Epidermal melanocyte (primary cell): Measurements from ENCODE around the gene TMEM255A.

Experiments
- DNase-seq: peaks from one replicate; pipeline ENCODE4 v3.0.0; 2011; ENCODE audit warnings: low spot score; ENCODE audit not compliant: insufficient read length

The TMEM255A gene

DNA sequence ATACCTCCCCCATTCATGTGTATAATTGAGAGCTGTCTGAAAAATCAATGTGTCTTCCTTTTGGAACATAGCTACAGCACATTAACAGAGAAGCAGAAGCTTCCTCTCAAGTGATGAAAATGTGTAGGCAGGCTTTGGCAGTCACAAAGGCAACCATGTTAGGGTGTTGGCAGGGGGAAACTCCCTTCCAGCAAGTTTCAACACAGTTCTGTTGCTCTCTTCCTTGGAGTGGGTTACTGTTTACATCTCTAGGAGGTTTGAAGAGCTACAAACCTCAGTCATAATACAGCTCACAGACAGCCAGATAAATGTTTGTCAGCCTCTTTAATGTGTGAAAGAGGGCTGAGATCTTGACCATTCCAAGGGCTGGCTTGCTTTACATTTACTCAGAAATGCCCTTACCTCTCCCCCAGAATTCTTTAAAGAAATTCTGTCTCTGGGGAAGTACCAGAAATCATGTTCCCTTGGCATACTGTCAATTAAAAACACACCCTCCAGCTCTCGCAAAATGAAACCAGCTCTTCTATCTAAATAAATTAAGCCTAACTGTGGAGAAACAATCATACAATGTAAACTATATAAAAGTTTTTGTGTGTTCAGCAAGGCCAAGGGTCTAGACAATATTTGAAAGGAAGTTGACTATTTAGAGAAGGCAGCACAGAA lies 41.8 kb downstream of the TMEM255A start:
- no peak for DNase-seq

DNA sequence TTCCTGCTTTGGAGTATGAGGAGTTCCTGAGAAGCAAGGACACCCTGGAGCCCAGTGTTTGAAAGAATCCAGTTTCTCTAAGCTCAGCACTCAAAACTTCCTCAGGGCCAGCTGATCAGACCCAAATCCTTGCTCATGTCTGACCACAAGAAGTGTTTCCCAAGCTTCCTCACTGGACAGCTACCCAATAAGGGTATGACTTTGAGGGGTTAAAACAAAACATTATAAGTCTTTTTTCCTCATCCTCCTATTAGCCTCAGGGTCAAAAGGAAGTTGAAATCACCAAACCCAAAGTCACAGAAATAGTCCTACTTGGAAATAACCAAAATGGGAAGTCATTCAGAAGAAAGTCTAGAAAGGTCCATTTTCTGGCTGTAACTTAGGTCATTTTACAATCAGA lies 46.9 kb downstream of the TMEM255A start:
- DNase-seq, result no peak

DNA sequence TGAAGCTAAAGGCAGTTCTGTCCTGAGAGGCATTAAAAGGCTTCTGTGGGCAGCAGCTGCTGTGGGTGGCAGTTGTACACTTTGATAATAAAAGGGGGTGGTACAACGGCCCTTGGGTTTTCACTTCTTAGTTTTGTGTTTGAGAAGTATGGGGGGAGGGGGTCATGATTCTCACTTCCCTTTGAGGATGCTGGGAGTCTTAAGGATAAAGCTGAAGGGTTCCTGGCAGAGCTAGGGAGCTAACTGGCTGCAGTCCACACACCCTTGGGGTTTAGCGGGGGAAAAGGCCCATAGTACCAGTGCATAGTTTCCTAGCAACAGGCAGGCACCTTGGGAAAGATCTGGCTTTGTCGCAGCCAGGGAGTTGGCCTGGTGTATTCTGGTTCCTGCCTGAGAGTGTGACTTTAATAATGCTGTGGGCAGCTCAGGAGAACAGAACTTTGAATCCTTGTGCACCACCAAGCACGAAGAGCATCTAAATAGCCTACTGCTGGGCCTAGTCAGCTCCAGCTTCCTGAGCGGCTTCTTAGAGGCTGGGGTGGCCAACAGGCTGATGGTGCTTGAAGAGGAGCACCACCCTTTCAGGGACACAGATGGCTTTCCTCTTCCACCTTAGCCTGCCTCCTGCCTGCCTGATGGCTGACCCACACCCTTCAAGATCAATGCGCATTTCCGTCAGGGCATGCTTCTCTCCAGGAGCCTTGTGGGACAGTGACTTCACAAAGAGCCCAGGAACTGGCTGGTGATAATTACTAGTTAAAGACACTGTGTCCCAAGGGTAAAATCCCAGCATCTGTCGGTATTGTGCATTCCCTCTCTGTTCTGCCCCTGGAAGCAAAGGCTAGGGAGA lies 48.2 kb downstream of the TMEM255A start:
- DNase-seq, result no peak

DNA sequence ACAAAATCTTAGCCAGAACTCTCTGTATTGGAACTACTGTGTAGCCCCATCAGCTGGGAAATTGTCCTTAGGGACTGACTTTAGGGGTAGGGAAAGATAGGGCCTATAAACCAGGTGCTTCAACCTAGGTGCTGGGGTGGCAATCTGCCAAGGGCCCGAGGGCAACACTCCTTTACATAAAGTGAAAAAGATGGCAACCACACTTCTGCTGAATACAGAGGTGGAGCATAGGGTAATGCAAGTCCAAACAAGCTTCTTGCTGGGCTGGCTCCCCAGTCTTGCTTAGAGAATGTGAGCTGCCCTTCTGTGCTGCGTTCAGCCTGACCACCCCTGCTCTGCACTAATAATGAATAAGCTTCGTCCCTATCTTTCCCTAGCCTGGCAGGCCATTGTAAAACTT lies 50.9 kb downstream of the TMEM255A start:
- no peak for DNase-seq

DNA sequence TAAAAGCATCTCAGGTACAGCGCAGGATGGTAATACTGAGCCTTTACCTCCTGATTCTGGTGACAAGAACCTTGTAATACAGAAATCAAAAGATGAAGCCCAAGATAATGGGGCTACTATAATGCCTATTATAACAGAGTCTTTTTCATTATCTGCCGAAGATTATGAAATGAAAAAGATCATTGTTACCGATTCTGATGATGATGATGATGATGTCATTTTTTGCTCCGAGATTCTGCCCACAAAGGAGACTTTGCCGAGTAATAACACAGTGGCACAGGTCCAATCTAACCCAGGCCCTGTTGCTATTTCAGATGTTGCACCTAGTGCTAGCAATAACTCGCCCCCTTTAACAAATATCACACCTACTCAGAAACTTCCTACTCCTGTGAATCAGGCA lies 57.5 kb downstream of the TMEM255A start:
- DNase-seq, result no peak

DNA sequence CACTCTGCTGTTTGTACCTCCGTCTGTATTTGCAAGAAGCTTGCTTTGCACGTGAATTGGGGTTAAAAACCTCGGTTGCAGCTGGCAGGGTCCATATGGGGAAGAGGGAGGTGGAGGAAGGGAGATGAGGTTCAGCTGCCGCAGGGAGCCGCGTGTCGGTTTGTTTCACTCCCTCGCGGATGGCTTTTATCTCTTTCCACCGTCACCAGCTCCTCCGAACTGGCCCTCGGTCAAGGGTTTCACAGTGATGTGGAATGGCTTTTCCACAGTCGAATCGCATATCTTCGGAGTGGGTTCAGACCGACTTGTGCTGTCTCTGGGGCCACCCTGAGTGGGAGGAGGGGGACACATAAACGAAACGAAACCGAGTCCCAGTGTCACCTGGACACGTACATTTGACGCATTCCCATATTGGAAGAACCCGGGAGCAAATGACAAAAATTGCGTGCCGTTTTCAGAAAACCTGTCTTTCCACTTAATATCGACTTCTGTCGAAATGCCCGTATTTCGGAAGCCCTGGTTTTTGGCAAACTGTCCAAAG lies 59.7 kb downstream of the TMEM255A start:
- DNase-seq, result no peak

DNA sequence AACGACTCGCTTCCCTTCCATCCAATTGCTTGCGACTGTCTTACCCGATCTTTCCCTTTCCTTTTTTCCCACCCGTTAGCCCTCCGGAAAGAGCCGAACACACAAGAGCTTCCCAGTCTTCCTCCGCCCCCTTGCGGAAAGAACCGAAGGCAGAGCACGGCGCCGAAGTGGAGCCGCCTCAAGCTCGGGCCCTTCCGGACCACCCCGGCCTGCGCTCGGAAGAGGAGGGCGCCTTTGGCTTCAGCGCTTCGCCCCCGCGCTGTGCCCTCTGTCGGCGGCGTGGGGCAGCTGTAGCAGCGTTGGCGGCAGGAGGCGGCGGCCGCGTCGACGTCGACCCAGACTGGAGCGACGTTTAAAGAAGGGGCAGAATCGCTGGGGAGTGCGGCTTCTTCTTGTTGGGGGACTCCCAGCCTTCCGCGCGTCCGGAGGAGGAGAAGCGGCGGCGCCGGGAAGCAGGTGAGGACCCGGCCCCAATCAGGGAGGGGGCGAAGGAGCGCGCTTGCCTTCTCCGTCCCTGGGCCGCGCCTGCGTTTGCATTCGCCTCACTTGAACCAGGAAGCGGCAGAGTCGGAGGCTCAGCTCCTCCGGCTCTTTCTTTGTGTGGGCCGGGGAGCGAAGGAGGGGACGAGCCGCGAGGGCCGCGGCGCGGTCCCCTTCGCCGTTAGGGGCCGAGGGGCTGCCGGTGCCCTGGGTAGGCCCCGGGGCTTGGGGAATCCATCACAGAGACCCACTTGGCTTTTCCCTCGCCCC lies 60.6 kb downstream of the TMEM255A start, which contains the start of gene ZBTB33:
Gene ZBTB33 (plus strand): TSS at position 291 of the 750 bp plus-strand sequence. CDS start 2,604 bp downstream, outside the sequence.
- peak; percentile 52 for DNase-seq

DNA sequence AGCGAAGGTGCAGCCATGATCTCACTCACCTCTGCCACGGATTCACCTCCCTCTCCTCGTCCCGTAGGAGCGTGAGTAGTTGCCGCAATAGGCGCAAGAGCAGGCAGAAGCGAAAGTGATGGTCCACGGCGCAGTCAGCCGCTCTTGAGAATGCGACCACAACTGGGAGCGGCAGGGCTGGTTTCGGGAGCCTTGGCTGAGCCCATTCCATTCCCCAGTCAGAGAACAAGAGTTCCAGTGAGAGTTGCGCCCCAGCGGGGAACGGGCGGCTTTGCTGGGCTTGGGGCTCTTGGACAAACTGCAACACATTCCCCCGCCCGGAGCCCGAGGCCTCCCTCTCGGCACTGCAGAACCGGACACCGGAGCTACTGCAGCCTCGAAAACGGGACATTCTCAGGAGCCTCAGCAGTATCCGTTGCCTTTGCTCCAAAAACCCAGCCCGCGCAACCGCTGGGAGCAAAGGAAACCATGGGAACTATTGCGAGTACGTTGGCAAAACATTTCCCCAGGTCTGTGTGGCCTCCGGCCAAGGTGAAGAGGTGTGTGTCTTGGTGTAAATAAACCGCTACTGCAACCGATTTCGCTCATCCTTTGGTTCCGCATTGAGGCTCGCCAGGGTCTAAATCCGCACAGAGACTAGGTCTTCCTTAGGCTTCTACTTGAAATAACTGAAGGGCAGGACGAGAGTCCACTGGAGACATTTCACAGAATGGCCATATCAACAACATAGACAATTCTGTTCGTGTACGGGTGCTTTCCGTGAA lies 66.3 kb downstream of the TMEM255A start:
- DNase-seq, result no peak

DNA sequence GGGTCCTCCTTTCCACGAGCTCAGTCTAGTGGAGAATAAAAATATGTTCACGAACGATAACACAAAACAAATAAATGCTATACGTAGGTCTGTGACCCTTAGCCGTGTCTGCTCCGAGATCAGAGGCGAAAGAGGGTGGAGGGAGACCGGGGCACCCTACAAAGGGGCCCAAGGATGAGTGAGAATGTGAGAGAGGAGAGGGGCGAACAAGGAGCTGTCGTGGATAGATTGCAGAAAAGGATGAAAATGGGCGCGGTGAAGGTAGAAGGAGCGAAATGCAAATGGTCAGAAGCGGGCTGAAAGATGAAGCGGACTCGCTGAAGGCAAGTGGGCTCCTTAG lies 66.9 kb downstream of the TMEM255A start:
- DNase-seq, result no peak

DNA sequence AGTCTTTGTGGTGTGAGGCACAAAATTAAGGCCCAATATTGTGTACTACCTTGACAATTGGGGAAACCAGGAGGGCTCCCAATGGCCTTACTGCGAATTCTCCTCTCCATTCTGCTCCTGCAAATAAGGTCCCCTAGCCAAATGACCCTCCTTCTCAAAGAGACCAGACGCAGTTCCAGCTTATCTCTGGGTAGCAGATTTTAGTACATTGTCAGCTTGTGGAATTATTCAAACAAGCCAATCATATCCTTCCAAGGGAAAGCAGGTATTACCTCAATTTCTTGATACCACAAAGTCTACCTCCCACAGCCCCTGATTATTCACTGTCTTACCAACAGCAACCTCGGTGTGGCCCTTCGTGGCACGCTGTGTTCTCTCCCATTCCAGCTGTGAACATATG lies 68.4 kb downstream of the TMEM255A start:
- DNase-seq, result no peak

DNA sequence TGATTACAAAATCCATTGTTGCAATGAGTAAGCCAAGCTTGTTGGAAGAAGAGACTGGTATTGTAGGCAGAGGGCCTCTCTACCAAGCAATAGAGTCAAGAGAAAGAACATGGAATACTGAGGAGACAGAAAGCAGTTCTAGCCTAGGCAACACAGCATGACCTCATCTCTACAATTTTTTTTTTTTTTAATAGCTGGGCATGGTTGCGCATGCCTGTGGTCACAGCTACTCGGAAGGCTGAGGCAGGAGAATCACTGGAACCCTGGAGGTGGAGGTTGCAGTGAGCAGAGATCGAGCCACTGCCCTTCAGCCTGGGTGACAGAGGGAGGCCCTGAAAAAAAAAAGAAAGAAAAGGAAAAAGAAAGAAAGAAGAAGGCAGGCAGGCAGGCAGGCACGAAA lies 72.3 kb downstream of the TMEM255A start:
- DNase-seq, result no peak

DNA sequence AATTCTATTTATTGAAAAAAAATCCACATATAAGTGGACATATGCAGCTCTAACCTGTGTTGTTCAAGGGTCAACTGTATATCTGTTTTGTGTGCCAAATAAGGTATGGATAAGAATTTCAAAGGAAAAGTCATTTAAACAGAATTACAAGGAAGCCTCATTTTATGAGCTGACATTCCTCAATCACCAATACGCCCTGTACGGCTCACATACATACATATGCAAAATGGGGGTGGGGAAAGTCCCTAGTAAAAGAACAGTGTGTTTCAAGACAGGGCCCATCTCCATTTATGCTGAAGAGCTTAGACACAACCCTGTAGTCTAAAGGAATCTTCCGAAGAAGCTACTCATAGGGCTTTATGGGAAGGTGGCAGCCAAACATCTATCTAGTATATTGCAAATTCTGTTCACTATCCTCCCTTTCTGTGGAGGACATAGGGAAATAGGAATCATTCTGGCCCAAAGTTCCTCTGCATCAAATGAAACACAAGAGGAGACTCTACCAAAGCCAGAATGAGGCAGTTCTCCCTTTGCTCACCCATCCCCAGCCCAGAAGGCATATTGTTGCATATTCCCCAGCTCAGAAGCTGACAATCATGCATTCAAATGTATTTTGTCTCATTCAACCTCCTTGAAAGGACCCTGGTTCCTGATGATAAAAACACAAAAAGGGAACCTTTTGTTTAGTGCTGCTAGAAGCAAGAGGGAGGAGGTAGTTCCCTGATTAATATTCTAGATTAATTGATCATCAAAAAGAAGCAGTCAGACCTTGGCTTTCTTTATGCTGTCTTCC lies 74.4 kb downstream of the TMEM255A start:
- no peak for DNase-seq

DNA sequence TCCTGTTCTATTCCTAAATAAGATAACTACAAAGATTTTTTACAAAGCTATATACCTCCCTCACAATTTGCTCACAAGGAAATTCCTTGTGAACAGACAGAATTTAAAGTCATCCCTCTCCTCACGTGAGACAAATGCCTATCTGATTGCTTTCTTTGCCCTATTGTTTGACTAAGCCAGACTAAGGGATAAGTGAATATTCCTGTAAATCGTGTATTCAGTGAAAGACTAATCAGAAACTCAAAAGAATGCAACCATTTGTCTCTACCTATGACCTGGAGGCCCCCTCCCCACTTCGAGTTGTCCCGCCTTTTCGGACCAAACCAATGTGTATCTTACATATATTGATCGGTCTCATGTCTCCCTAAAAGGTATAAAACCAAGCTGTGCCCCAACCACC lies 76.0 kb downstream of the TMEM255A start:
- no peak for DNase-seq

DNA sequence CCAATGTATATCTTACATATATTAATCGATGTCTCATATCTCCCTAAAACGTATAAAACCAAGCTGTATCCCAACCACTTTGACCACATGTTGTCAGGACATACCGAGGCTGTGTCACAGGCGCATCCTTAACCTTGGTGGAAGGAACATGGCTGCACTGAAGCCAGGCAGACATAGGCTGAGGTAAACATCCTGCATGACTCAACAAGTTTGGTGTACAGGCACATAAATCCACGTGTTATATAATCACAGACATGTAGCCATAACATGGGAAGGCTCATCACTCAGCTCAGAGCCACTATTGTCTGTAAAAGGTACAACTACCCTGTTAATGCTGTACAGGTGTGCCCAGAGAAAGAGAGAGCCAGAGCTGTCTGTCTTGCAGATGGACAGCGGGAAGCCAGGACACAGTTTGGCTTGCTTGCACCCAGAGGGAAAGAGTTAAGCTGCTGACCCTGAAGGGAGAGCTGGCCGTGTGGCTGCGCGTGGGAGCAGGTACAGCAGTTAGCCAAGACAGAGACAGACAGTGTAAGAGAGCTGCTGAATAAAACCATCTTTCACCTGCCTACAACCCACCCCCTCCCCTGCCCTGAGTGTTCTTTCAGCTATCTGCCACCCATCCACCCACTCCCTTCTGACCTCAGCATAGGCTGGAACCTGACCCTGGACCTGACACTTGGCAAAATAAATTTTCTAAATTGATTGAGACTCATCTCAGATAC lies 82.9 kb downstream of the TMEM255A start:
- no peak for DNase-seq

DNA sequence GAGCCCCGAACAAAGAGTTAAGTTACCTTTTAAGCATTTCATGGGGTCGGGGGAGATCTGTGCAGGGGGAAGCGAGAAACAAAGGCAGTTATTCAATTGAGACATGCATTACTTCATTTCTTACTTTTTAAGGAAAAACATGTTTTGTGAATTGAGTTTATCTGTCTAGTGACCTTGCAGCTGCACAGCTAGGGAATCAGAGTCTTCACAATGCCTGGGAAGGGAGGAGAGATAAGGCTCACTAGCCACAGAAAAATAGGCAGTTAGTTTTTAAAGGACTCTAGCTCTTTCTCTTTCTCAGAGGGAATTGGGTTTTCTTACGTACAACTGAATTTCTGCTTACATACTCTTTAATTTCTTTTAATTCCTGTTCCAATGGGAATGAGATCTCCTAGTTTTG lies 86.9 kb downstream of the TMEM255A start:
- DNase-seq, result no peak

DNA sequence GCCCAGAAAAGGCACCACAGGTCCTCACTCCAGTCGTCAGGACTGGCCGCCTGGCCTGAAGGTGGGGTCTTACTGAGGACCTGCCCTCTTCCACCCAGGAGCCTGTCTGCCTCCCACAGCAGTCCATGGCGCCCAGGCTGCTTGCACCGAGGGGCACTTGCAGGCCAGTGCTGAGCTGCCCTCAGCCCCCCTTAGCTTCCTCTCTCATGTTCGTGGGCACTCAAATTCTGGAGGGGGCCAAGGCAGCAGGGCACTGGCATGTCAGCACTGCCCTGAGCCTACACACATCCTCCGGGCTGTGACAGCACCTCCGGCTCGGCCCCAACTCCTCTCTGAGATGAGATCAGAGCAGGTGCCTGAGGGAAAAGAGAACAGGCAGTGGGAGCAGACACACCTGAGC lies 87.9 kb downstream of the TMEM255A start:
- no peak for DNase-seq

DNA sequence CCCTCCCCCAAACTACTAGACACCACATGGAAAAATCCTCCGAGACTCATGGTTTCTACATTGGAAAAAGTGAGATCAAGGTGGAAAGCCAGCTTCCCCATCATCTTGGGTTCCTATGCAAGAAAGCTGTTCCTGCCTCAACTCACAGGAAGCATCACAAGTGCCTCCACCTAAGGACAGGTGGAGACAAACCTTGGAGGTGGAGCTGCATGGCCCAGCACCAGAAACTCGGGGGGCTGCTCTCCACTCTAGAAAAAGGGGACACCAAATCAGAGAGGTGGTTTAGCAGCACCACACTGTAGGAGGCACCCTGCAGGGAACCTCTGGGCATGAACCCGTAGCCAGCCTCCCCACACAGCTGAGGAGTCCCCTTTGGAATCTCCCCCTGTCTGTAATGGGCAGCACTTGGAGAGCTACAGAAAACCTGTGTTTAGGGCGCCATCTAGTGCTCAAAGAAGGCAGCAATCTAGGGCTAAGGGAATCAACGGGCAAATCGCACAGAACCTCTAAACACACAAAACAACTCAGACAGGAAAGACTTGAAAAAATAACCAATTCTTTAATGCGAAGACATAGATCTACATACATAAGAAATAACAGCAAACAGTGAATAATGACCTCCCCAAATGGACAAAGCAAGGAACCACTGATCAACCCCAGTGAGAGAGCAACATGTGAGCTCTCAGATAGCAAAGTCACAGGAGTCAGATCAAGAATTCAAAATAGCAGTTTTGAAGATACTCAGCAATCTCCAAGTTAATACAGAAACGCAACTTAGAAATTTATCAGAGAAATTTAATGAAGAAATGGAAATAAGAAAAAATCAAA lies 97.6 kb downstream of the TMEM255A start:
- DNase-seq, result peak; percentile 23
